Osteocyte (in vitro differentiated cells): ENCODE results near the gene MED13L. TPM values are rescaled to one million over a fixed set of nuclear protein-coding genes. Genes with fewer than 3 reads are reported as not detected.

Experiments used
- DNase-seq: peaks from one replicate; pipeline ENCODE4 v3.0.0; 2021; ENCODE audit warnings: mixed read lengths; ENCODE audit not compliant: unreplicated experiment; ENCODE audit errors: extremely low spot score
- H3K27ac Mint-ChIP-seq: one replicate; pipeline ENCODE4 v1.8.0; 2021; ENCODE audit warnings: mild to moderate bottlenecking, mixed read lengths; ENCODE audit not compliant: unreplicated experiment
- H3K27me3 Mint-ChIP-seq: one replicate; pipeline ENCODE4 v1.8.0; 2021; ENCODE audit warnings: mixed read lengths; ENCODE audit not compliant: unreplicated experiment
- H3K36me3 Mint-ChIP-seq: one replicate; pipeline ENCODE4 v1.8.0; 2021; ENCODE audit warnings: mixed read lengths; ENCODE audit not compliant: unreplicated experiment
- H3K4me1 Mint-ChIP-seq: one replicate; pipeline ENCODE4 v1.8.0; 2021; ENCODE audit warnings: mixed read lengths; ENCODE audit not compliant: unreplicated experiment
- H3K4me3 Mint-ChIP-seq: one replicate; pipeline ENCODE4 v1.8.0; 2021; ENCODE audit warnings: mild to moderate bottlenecking, moderate library complexity, mixed read lengths; ENCODE audit not compliant: unreplicated experiment
- H3K9me3 Mint-ChIP-seq: one replicate; pipeline ENCODE4 v1.8.0; 2021; ENCODE audit warnings: mixed read lengths; ENCODE audit not compliant: unreplicated experiment
- total RNA-seq: library from RNA; stranded (reverse); gene quantifications from 2 replicates; pipeline ENCODE4 v1.2.1, GENCODE V29; 2021
- TF ChIP-seq, protein P1 (sequence below): fragments of 200-600 bp; sonication (generic); IDR thresholded peaks from 2 replicates; pipeline ENCODE4 v1.5.0; 2021; ENCODE audit warnings: antibody characterized with exemption, mild to moderate bottlenecking, moderate library complexity

Gene MED13L
- total RNA-seq, 1 donor from 2014 or later: 229 TPM

DNA sequence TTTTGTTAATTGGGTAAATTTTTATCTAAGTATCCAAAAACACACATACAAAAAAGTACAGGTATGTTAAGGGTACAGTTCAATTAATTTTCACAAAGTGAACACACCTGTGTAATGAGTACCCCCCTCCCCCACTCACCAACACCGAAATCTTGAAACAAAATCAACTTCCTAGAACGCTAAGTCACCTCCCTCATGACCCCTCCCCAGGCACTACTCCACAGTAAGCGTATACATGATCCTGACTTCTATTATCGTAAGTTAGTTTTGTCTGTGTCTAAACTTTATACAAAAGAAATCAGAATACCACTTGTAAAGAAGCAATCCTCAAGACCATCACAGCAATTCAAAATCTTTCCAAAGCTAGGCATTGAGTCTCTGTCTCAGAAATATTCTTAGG lies 100.5 kb downstream of the MED13L start:
- H3K27ac Mint-ChIP-seq: peak overlapping the region; percentile 43
- H3K27me3 Mint-ChIP-seq: no peaks in the 10 kb centered on the region
- H3K4me3 Mint-ChIP-seq: no peak overlapping the region
- peaks cover 3% of the 10 kb centered on the region for H3K36me3 Mint-ChIP-seq
- H3K4me1 Mint-ChIP-seq: peaks cover 55% of the 10 kb centered on the region
- DNase-seq: no peak
- no peaks in the 10 kb centered on the region for H3K9me3 Mint-ChIP-seq
- TF ChIP-seq, protein P1, sequence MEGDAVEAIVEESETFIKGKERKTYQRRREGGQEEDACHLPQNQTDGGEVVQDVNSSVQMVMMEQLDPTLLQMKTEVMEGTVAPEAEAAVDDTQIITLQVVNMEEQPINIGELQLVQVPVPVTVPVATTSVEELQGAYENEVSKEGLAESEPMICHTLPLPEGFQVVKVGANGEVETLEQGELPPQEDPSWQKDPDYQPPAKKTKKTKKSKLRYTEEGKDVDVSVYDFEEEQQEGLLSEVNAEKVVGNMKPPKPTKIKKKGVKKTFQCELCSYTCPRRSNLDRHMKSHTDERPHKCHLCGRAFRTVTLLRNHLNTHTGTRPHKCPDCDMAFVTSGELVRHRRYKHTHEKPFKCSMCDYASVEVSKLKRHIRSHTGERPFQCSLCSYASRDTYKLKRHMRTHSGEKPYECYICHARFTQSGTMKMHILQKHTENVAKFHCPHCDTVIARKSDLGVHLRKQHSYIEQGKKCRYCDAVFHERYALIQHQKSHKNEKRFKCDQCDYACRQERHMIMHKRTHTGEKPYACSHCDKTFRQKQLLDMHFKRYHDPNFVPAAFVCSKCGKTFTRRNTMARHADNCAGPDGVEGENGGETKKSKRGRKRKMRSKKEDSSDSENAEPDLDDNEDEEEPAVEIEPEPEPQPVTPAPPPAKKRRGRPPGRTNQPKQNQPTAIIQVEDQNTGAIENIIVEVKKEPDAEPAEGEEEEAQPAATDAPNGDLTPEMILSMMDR: no peak

DNA sequence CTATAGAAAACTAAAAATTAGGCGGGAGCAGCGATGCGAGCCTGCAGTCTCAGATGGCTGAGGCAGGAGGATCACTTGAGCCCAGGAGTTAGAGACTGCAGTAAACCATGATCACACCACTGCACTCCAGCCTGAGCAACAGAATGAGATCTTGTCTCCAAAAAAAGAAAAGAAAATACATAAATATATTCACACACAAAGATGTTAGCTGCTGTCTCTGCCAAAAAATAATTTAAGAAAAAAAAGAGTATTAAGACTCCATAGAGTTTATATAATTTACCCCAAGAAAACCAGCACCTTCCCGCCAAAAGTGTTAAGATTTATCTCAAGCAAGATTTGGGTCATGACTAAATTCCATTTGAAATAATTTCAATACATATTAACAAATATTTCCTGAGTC lies 102.6 kb downstream of the MED13L start:
- no peak overlapping the region for H3K27ac Mint-ChIP-seq
- no peak overlapping the region for H3K4me3 Mint-ChIP-seq
- H3K36me3 Mint-ChIP-seq: peaks cover 3% of the 10 kb centered on the region
- peaks cover 59% of the 10 kb centered on the region for H3K4me1 Mint-ChIP-seq
- no peak for DNase-seq
- no peaks in the 10 kb centered on the region for H3K27me3 Mint-ChIP-seq
- TF ChIP-seq, protein P1: no peak
- no peaks in the 10 kb centered on the region for H3K9me3 Mint-ChIP-seq

DNA sequence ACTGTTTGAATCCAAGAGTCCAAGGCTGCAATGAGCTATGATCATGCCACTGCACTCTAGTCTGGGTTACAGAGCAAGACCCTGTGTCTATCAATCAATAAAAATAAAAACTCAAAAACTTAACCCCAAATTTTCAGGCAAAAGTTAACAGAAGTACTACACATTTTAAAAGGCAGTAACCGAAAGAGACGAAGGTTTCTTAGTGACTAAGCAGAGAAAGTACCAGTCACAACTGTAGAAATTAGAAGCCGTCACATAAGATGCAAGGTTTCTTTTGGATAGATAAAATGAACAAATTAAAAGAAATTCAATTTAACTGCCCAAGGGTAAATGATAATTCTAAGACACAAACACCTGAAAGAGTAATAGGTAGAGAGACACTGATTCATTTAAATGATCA lies 103.5 kb downstream of the MED13L start:
- Mint-ChIP-seq H3K4me3 (no peak overlapping the region), H3K36me3 (peaks cover 3% of the 10 kb centered on the region), H3K27me3 (no peaks in the 10 kb centered on the region), H3K9me3 (no peaks in the 10 kb centered on the region), H3K27ac (no peak overlapping the region), H3K4me1 (peaks cover 58% of the 10 kb centered on the region)
- no peak for DNase-seq
- TF ChIP-seq, protein P1: no peak

DNA sequence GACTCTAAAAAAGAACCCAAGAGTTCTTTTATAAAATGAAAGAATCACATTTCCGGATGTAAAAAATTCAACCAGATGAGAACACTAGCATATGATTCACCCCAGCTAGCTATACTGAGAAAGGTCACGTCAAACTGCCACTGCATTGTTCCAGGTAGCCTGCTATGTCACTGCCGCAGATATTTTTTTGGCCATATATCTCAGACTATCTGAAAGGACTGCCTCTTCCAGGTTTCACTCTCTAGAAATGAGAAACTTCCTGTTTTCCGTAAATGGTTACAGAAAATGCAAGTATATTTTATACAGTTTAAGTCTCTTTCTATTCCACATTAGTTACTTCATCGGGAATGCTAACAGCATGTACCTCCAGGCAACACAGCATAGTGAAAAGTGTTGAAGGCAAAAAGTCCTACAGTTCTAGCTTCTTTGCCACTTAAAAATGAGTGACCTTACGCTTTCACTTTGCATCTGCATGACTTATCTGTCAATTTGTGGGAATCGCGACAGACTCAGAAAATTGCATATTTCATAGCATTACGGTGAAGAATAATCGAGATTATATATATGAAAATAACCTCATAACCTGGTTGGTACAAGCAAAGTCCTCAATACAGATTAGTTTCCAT lies 105.2 kb downstream of the MED13L start:
- Mint-ChIP-seq H3K36me3 (peaks cover 3% of the 10 kb centered on the region), H3K9me3 (no peaks in the 10 kb centered on the region), H3K27me3 (no peaks in the 10 kb centered on the region), H3K4me3 (no peak overlapping the region), H3K27ac (peak overlapping the region; percentile 63), H3K4me1 (peaks cover 61% of the 10 kb centered on the region)
- TF ChIP-seq, protein P1: no peak
- no peak for DNase-seq

DNA sequence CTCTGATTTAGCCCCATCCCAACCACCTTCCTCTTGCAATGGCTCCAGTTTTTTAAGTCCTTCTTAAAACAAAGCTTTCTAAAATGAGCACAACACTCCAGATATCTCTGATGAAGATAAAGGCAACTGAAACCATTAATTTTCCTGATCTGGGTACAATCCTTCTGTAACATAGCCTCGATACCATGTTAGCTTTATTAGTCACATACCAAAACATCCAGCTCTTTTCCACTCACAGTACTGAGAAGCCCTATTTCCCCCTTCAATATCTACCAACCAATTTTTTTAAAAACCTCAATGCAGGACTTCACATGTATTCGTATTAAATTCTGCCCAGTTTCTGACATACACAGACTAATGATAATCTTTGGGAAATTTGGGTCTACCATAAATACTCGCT lies 105.9 kb downstream of the MED13L start:
- Mint-ChIP-seq H3K36me3 (peaks cover 2% of the 10 kb centered on the region), H3K4me1 (peaks cover 63% of the 10 kb centered on the region)
- DNase-seq: no peak

More for the DNA sequence above, 105.9 kb downstream of the MED13L start:
- Mint-ChIP-seq H3K9me3 (no peaks in the 10 kb centered on the region), H3K4me3 (no peak overlapping the region), H3K27me3 (no peaks in the 10 kb centered on the region), H3K27ac (peak overlapping the region; percentile 63)
- TF ChIP-seq, protein P1: no peak
